Measurements from ENCODE around the gene EPHA2. TPM values are rescaled to one million over a fixed set of nuclear protein-coding genes. Genes with fewer than 3 reads are reported as not detected.

The EPHA2 gene
- total RNA-seq, 1 donor from 2014 or later = 42.7 TPM

DNA sequence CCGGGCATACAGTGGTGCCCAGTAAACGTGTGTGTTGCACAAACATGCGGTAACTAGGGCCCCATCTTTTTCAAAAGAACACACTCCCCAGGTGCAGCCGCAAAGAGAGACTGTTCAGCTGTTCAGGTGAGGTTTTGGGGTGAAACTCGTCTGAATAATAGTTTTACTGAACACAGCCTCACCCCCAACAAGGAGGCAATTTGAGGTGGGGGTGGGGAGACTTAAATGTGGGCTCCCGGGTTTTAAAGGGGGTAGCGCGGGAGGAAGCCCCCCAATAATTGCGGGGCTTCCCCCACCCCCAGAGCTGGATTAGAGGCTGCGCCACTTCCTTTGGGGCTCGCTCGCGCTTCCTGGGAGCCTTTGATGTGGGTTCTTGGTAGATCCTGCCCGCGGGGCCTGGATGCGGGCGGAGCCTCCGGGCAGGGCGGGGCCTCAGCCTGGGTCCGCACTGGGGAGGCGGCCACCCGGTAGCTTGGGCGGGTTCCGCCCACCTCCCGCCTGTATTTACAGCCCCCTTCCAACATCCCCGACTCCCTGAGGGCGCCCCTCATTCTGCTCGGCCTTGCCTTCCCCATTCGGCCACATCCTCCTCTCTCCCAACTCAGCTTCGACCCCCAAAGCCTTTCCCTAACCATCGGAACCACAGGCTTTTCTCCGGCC is 6.4 kb upstream of the EPHA2 start:
- TF ChIP-seq, protein P1, sequence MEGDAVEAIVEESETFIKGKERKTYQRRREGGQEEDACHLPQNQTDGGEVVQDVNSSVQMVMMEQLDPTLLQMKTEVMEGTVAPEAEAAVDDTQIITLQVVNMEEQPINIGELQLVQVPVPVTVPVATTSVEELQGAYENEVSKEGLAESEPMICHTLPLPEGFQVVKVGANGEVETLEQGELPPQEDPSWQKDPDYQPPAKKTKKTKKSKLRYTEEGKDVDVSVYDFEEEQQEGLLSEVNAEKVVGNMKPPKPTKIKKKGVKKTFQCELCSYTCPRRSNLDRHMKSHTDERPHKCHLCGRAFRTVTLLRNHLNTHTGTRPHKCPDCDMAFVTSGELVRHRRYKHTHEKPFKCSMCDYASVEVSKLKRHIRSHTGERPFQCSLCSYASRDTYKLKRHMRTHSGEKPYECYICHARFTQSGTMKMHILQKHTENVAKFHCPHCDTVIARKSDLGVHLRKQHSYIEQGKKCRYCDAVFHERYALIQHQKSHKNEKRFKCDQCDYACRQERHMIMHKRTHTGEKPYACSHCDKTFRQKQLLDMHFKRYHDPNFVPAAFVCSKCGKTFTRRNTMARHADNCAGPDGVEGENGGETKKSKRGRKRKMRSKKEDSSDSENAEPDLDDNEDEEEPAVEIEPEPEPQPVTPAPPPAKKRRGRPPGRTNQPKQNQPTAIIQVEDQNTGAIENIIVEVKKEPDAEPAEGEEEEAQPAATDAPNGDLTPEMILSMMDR (IDR thresholded peaks at IDR 0.05) = no peak
- H3K27ac ChIP-seq = no peak overlapping the region
- H3K4me1 ChIP-seq = no peaks in the 10 kb centered on the region
- intact Hi-C loops (cut with DNase I) = no loop called here
- no peak for DNase-seq (ENCODE audit: low spot score in 2 of 2)
- H3K36me3 ChIP-seq = no peaks in the 10 kb centered on the region
- H3K4me3 ChIP-seq = no peak overlapping the region
- H3K27me3 ChIP-seq = no peaks in the 10 kb centered on the region
- H3K9me3 ChIP-seq = no peaks in the 10 kb centered on the region

DNA sequence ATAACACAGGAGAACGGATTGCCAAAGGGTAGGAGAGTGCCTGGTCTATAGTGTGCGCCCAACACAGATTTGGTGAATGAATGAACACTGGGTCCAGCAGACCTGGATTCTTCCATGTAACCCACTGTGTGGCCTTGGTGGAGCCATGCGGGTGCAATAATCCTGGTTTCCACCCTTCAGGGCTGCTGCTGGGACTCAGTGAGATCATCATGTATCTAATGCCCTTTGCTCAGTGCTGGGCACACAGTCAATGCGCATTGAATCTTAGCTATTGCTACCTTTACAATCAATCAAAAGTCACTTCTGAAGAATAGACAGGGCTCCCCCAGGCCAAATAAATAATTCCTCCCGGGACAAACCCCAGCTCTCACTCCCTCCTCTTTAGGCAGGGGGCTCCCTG is 5.8 kb upstream of the EPHA2 start:
- Histone ChIP-seq H3K36me3 (no peaks in the 10 kb centered on the region), H3K4me3 (no peak overlapping the region), H3K9me3 (no peaks in the 10 kb centered on the region), H3K27me3 (no peaks in the 10 kb centered on the region), H3K4me1 (no peaks in the 10 kb centered on the region), H3K27ac (no peak overlapping the region)
- intact Hi-C loops (cut with DNase I) = no loop called here
- no peak for DNase-seq (ENCODE audit: low spot score in 2 of 2)
- TF ChIP-seq, protein P1 (IDR thresholded peaks at IDR 0.05) = no peak

DNA sequence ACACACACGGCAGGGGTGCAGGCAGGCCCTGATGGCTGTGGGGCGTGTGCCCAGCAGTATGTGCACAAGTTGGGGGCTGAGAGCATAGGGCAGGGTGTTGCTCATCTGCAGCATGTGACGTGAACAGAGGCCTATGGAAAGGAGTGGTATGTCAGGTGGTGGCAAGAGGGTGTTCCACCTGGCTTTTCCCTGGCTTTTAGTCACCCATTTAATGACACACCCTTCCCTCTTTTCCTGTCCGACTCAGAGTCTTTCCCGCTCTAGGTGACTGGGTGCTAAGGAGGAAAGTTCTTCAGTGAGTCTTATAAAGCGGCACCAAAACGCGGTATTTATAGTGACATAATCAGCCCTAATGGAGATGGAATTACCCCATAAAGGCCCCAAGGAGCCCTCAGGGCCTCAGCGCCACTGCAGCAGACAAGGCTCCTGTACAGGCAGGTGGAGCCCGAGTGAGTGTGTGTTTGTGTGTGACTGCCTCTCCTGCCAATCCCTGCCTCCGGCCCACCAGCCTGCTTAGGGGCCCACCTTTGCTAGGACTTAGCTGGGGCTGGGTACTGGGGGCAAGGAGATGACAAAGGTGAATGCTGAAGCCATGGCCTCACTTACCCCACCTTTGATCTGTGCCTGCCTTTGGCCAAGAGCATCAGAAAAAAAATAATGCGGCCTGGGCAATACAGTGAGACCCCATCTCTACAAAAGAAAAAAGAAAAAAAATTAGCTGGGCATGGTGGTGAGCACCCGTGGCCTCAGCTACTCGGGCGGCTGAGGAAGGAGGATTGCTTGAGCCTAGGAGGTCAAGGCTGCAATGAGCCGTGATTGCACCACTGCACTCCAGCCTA is 3.3 kb upstream of the EPHA2 start:
- Histone ChIP-seq H3K9me3 (no peaks in the 10 kb centered on the region), H3K4me3 (no peak overlapping the region), H3K4me1 (peaks cover 2 to 8% of the 10 kb centered on the region in 2 donors), H3K36me3 (no peaks in the 10 kb centered on the region), H3K27me3 (no peaks in the 10 kb centered on the region), H3K27ac (no peak overlapping the region)
- DNase-seq (ENCODE audit: low spot score in 2 of 2) = no peak
- TF ChIP-seq, protein P1 (IDR thresholded peaks at IDR 0.05) = no peak
- intact Hi-C loops (cut with DNase I) = no loop called here

DNA sequence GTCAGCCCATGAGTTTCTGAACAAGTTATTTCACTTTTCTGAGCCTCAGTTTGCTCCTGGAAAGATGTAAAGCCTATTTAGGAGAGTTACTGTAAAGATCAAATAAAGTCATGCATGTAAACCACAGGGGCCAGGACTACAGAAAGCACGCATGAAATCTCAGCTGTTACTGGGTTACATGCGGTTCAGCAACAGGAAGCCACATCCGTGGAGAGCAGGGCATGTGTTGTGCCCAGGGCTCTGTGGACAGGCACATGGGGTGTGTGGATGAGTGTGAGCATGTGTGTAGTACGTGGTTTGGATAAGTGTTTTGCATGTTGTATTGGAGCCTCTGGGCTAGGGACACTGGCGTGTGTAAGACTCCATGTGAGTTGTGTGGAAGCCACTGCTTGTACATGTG is 2.2 kb upstream of the EPHA2 start:
- H3K4me3 ChIP-seq = no peak overlapping the region
- intact Hi-C loops (cut with DNase I) = no loop called here
- H3K36me3 ChIP-seq = no peaks in the 10 kb centered on the region
- DNase-seq (ENCODE audit: low spot score in 2 of 2) = no peak
- H3K9me3 ChIP-seq = no peaks in the 10 kb centered on the region
- H3K4me1 ChIP-seq = peaks cover 12 to 20% of the 10 kb centered on the region in 2 donors
- H3K27me3 ChIP-seq = no peaks in the 10 kb centered on the region
- H3K27ac ChIP-seq = no peak overlapping the region
- TF ChIP-seq, protein P1 (IDR thresholded peaks at IDR 0.05) = no peak

DNA sequence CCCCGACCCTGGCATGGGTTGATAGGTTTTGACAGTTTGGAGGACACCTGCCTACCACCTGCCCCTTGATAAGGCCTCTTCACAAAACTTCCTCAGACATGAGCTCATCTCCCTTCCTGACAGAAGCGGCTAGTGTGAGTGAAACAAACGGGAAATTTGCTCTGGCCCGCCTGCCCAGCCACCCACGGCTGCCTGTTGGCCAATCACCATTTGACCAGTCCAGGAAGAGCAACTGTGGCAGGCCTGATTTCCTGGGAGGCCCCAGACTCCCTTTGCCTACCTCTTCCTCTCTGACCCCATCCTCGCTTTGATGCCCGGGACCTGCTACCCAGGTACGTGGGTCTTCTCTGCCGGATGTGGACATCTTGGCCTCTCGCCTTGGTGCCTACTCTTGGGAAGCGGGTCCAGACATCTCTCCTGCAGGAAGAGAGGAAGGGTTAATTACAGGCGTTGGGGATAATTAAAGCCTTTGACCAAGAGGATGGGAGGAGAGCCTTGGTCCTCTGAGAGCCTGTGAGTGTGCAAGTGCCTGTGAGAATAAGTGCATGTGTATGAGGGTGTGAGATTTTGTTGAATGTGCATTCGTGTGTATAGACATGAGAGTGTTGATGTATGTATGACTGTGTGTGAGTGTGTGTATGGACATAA is 1.1 kb upstream of the EPHA2 start:
- peak overlapping the region; percentile 84 to 91 for H3K27ac ChIP-seq
- intact Hi-C loops (cut with DNase I) = loop anchor here (2.0 kb wide), 1 partner anchor 26 kb away; no protein-coding TSS in a partner anchor
- H3K9me3 ChIP-seq = no peaks in the 10 kb centered on the region
- TF ChIP-seq, protein P1 (IDR thresholded peaks at IDR 0.05) = no peak
- no peaks in the 10 kb centered on the region for H3K36me3 ChIP-seq
- H3K4me1 ChIP-seq = peaks cover 12 to 29% of the 10 kb centered on the region in 2 donors
- DNase-seq (ENCODE audit: low spot score in 2 of 2) = no peak
- H3K27me3 ChIP-seq = no peaks in the 10 kb centered on the region
- H3K4me3 ChIP-seq = no peak overlapping the region
